HepG2 (cell line): ENCODE results near the gene CABP2. TPM values are rescaled to one million over a fixed set of nuclear protein-coding genes. Genes with fewer than 3 reads are reported as not detected.

Experiments
- ATAC-seq: fragments of 200-7000 bp; cut with Tn5 transposase; 3 replicates; pipeline ENCODE4 v1.9.1; 2020; ENCODE audit warnings: mild to moderate bottlenecking, moderate library complexity
- BruUV-seq: library from RNA; stranded (reverse); fragments of 400-500 nt; replicated peaks from 2 replicates; lab custom pipeline; 2021; lab: Mats Ljungman, UMichigan
- CTCF ChIA-PET: fragments of 300-600 bp; formaldehyde crosslinking; extraction: SDS; loops from one replicate; lab custom pipeline; 2021; ENCODE audit warnings: low total read pairs, inconsistent platforms, low intra/inter-chr PET ratio; lab: Yijun Ruan, JAX
- POLR2A ChIA-PET: fragments of 350-600 bp; sonication (Branson Sonifier 250); formaldehyde crosslinking; loops from one replicate; lab custom pipeline; 2020; ENCODE audit warnings: antibody characterized with exemption, inconsistent platforms; lab: Yijun Ruan, JAX
- DNase-seq: peaks from one replicate; pipeline ENCODE4 v3.0.0-alpha.2; 2015; ENCODE audit warnings: low spot score
- FAIRE-seq: peaks from 3 replicates; lab custom pipeline; 2011; peaks lifted over from hg19 to GRCh38; lab: Jason Lieb, UNC
- H2AFZ ChIP-seq: one replicate; pipeline ENCODE4 v1.6.1; 2011; ENCODE audit warnings: low read length, inconsistent platforms
- H3K27ac ChIP-seq: fragments of 300-600 bp; 3 replicates; pipeline ENCODE4 v1.8.0; 2011; ENCODE audit warnings: mixed run types, mild to moderate bottlenecking, mixed read lengths, low read length, inconsistent platforms; ENCODE audit not compliant: insufficient read depth; ENCODE audit errors: extremely low read length
- H3K27me3 ChIP-seq, 2 experiments: fragments of 200-600 bp in 1 of 2; 2 replicates in 1 of 2; 3 replicates in 1 of 2; pipeline versions ENCODE4 v1.6.0 to v1.8.0; 2011; ENCODE audit warnings: low read length in 2 of 2, mild to moderate bottlenecking in 2 of 2, moderate library complexity in 2 of 2, inconsistent platforms in 1 of 2; ENCODE audit not compliant: insufficient read depth in 2 of 2, control insufficient read depth in 1 of 2
- H3K36me3 ChIP-seq, 2 experiments: fragments of 200-600 bp in 1 of 2; replicated peaks in 1 of 2; 2 replicates in 1 of 2; 3 replicates in 1 of 2; pipeline versions ENCODE4 v1.5.1 to v1.8.0; 2011; ENCODE audit warnings: low read length in 2 of 2, inconsistent platforms in 1 of 2; ENCODE audit not compliant: insufficient read depth in 2 of 2, control insufficient read depth in 1 of 2
- H3K4me1 ChIP-seq: 2 replicates; pipeline ENCODE4 v1.5.1; 2012; ENCODE audit warnings: low read length, inconsistent platforms; ENCODE audit not compliant: insufficient read depth
- H3K4me2 ChIP-seq: 2 replicates; pipeline ENCODE4 v1.6.0; 2011; ENCODE audit warnings: low read depth, low read length, inconsistent platforms
- H3K4me3 ChIP-seq, 3 experiments: fragments of 200-600 bp in 1 of 3; sonication (generic), shearing (Covaris generic) in 1 of 3; replicated peaks in 1 of 3; 2 replicates each; pipeline ENCODE4 v1.5.1; 2011 to 2016; ENCODE audit warnings: low read length in 3 of 3, inconsistent platforms in 2 of 3, low read depth in 2 of 3, mild to moderate bottlenecking in 2 of 3, control low read depth in 1 of 3, mixed read lengths in 1 of 3; ENCODE audit not compliant: insufficient read depth in 1 of 3
- H3K79me2 ChIP-seq: one replicate; pipeline ENCODE4 v1.6.1; 2011; ENCODE audit warnings: low read length, inconsistent platforms; ENCODE audit not compliant: insufficient read depth
- H3K9ac ChIP-seq: 2 replicates; pipeline ENCODE4 v1.6.0; 2011; ENCODE audit warnings: mild to moderate bottlenecking, low read depth, low read length, inconsistent platforms; ENCODE audit not compliant: insufficient read depth
- H3K9me3 ChIP-seq: 2 replicates; pipeline ENCODE4 v1.5.1; 2012; ENCODE audit warnings: mild to moderate bottlenecking, low read length
- H4K20me1 ChIP-seq: 2 replicates; pipeline ENCODE4 v1.6.0; 2011; ENCODE audit warnings: inconsistent platforms, mild to moderate bottlenecking, low read length, moderate library complexity; ENCODE audit not compliant: insufficient read depth
- BCL6 ChIP-seq: IDR thresholded peaks from 2 replicates; pipeline ENCODE4 v1.6.1; 2016; ENCODE audit warnings: missing genetic modification reagents, missing compliant biosample characterization
- FOXA1 ChIP-seq, 2 experiments: fragments of 450-650 bp in 1 of 2; sonication (generic) in 1 of 2; formaldehyde crosslinking in 1 of 2; IDR thresholded peaks; 2 replicates each; pipeline versions ENCODE4 v1.4.0 to v1.6.1; 2016 to 2020; ENCODE audit warnings: missing genetic modification reagents in 1 of 2
- GFI1 ChIP-seq: sonication (generic); formaldehyde crosslinking; IDR thresholded peaks from 2 replicates; pipeline ENCODE4 v1.5.0; 2020; ENCODE audit warnings: missing genetic modification reagents, mild to moderate bottlenecking, borderline replicate concordance
- JUN ChIP-seq: sonication (generic); formaldehyde crosslinking; IDR thresholded peaks from 2 replicates; pipeline ENCODE4 v1.4.0; 2020; ENCODE audit warnings: mild to moderate bottlenecking, missing genetic modification reagents
- KLF6 ChIP-seq: IDR thresholded peaks from 2 replicates; pipeline ENCODE4 v1.8.0; 2016; ENCODE audit warnings: missing biosample characterization, missing genetic modification reagents
- NKX3-1 ChIP-seq: sonication (generic); formaldehyde crosslinking; IDR thresholded peaks from 2 replicates; pipeline ENCODE4 v1.5.0; 2020; ENCODE audit warnings: missing genetic modification reagents
- NR3C1 ChIP-seq: sonication (generic); formaldehyde crosslinking; IDR thresholded peaks from 2 replicates; pipeline ENCODE4 v1.4.0; 2020; ENCODE audit warnings: missing genetic modification reagents
- PHF5A ChIP-seq: IDR thresholded peaks from one replicate; pipeline ENCODE4 v1.6.1; 2018; ENCODE audit warnings: low read depth, missing genetic modification reagents; ENCODE audit not compliant: unreplicated experiment
- POGZ ChIP-seq: sonication (generic); formaldehyde crosslinking; IDR thresholded peaks from 2 replicates; pipeline ENCODE4 v1.4.0; 2020; ENCODE audit warnings: mild to moderate bottlenecking, missing genetic modification reagents
- PRPF4 ChIP-seq: fragments of 200-400 bp; formaldehyde crosslinking; IDR thresholded peaks from 2 replicates; pipeline ENCODE4 v1.6.1; 2016; ENCODE audit warnings: low read length, low read depth; ENCODE audit not compliant: poor library complexity, severe bottlenecking
- SATB2 ChIP-seq: sonication (generic); formaldehyde crosslinking; IDR thresholded peaks from 2 replicates; pipeline ENCODE4 v1.5.0; 2020; ENCODE audit warnings: missing genetic modification reagents
- ZFP1 ChIP-seq: IDR thresholded peaks from 2 replicates; pipeline ENCODE4 v1.6.1; 2016
- ZMYM3 ChIP-seq: sonication (generic); formaldehyde crosslinking; IDR thresholded peaks from 2 replicates; pipeline ENCODE4 v1.5.1; 2020; ENCODE audit warnings: mild to moderate bottlenecking, missing genetic modification reagents
- ZNF253 ChIP-seq: sonication (generic); formaldehyde crosslinking; IDR thresholded peaks from 2 replicates; pipeline ENCODE4 v1.8.0; 2022; ENCODE audit warnings: mild to moderate bottlenecking, missing genetic modification reagents, borderline replicate concordance
- ZNF282 ChIP-seq: fragments of 450-650 bp; IDR thresholded peaks from 2 replicates; pipeline ENCODE4 v1.6.1; 2018; ENCODE audit not compliant: partially characterized antibody
- ZNF3 ChIP-seq: IDR thresholded peaks from 2 replicates; pipeline ENCODE4 v1.7.0; 2017; ENCODE audit warnings: inconsistent platforms
- ZNF343 ChIP-seq: sonication (generic); formaldehyde crosslinking; IDR thresholded peaks from 2 replicates; pipeline ENCODE4 v1.4.0; 2020; ENCODE audit warnings: mild to moderate bottlenecking, missing genetic modification reagents
- ZNF777 ChIP-seq: sonication (generic); formaldehyde crosslinking; IDR thresholded peaks from 2 replicates; pipeline ENCODE4 v1.4.0; 2020; ENCODE audit warnings: missing genetic modification reagents
- ZSCAN25 ChIP-seq: sonication (generic); formaldehyde crosslinking; IDR thresholded peaks from 2 replicates; pipeline ENCODE4 v1.8.0; 2022; ENCODE audit warnings: mild to moderate bottlenecking, missing genetic modification reagents
- WGBS: methylation state at CpG from one replicate; pipeline ENCODE4 v1.1.6; 2017; ENCODE audit warnings: low lambda C conversion rate; 5-methylcytosine and 5-hydroxymethylcytosine counted together
- in situ Hi-C: cut with HindIII; loops from 2 replicates; pipeline ENCODE4 v1.10.0; 2017; ENCODE audit warnings: low pct_unique_long_range_greater_than_20kb; ENCODE audit not compliant: extremely low pct_ligation_motif_present
- intact Hi-C: fragments of 100-400 bp; cut with micrococcal nuclease; formaldehyde crosslinking; loops from one replicate; pipeline ENCODE4 v1.10.0; 2022; ENCODE audit not compliant: unreplicated experiment
- polyA plus RNA-seq, 8 experiments: library from polyadenylated mRNA; depleted of rRNA in 3 of 8; stranded (reverse) in 7 of 8; unstranded in 1 of 8; fragments of >200 nt; fragmentation: Illumina TruSeq in 4 of 8; extraction: Trizol in 4 of 8; gene quantifications; 2 replicates each; pipeline versions ENCODE4 v1.2.1 to v1.2.3, GENCODE V29; 2011 to 2016; ENCODE audit warnings: low read depth in 4 of 8, missing spikeins in 1 of 8, mixed read lengths in 1 of 8; ENCODE audit not compliant: insufficient read depth in 1 of 8
- total RNA-seq, 5 experiments: library from RNA; depleted of rRNA; stranded (reverse); fragments of >200 nt; fragmentation: Illumina TruSeq; extraction: Trizol; gene quantifications; 2 replicates each; pipeline ENCODE4 v1.2.3, GENCODE V29; 2016; ENCODE audit warnings: low read depth in 1 of 5
- TF ChIP-seq, protein P1 (sequence below): sonication (generic); formaldehyde crosslinking; IDR thresholded peaks from 2 replicates; pipeline ENCODE4 v1.5.0; 2020; ENCODE audit warnings: missing genetic modification reagents
- TF ChIP-seq, protein P2 (sequence below): sonication (generic); formaldehyde crosslinking; IDR thresholded peaks from 2 replicates; pipeline ENCODE4 v1.4.0; 2020; ENCODE audit warnings: missing genetic modification reagents, mild to moderate bottlenecking, borderline replicate concordance

Gene CABP2
- total and polyA plus RNA-seq, 2 of the 13 experiments (the other 11 are each of a cell fraction or from before 2014, with no cell fraction given) = not detected

DNA sequence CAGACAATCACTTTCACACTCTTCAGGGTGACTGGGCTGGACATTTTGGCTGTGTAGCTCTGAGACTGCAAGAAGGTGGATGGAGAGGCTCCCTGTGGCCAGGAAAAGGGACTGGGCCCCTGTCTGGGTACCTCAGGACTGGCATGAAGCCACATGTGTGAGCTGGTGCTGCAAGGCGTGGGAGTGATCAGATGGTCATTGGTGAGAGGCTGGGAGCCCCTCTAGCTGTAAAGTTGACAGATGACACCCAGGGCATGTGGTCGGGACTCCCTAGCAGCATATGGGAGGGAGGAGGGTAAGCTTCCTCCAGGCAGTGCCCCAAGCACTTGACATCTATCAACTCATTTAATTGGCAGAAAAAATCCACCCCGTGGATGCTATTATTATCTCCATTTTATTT, 18.9 kb upstream of the CABP2 start:
- Histone ChIP-seq H3K27ac (no peak overlapping the region), H3K9ac (no peak overlapping the region), H3K4me3 (no peak overlapping the region), H4K20me1 (no peaks in the 10 kb centered on the region), H3K9me3 (no peaks in the 10 kb centered on the region), H2AFZ (no peak overlapping the region), H3K36me3 (no peaks in the 10 kb centered on the region), H3K4me1 (peaks cover 47% of the 10 kb centered on the region), H3K27me3 (no peaks in the 10 kb centered on the region), H3K79me2 (no peaks in the 10 kb centered on the region), H3K4me2 (no peak overlapping the region)
- DNase-seq (no peak), ATAC-seq (no peak), FAIRE-seq (no peak)
- no peak for TF ChIP-seq ZNF777 (CRISPR knock-in tag)
- TF ChIP-seq, protein P1, sequence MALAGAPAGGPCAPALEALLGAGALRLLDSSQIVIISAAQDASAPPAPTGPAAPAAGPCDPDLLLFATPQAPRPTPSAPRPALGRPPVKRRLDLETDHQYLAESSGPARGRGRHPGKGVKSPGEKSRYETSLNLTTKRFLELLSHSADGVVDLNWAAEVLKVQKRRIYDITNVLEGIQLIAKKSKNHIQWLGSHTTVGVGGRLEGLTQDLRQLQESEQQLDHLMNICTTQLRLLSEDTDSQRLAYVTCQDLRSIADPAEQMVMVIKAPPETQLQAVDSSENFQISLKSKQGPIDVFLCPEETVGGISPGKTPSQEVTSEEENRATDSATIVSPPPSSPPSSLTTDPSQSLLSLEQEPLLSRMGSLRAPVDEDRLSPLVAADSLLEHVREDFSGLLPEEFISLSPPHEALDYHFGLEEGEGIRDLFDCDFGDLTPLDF (CRISPR knock-in tag) = no peak
- TF ChIP-seq NR3C1 (CRISPR knock-in tag) = no peak
- TF ChIP-seq SATB2 (CRISPR knock-in tag) = no peak
- no peak for TF ChIP-seq ZMYM3 (CRISPR knock-in tag)
- TF ChIP-seq, protein P2, sequence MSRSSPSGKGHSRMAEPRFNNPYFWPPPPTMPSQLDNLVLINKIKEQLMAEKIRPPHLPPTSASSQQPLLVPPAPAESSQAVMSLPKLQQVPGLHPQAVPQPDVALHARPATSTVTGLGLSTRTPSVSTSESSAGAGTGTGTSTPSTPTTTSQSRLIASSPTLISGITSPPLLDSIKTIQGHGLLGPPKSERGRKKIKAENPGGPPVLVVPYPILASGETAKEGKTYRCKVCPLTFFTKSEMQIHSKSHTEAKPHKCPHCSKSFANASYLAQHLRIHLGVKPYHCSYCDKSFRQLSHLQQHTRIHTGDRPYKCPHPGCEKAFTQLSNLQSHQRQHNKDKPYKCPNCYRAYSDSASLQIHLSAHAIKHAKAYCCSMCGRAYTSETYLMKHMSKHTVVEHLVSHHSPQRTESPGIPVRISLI = no peak
- WGBS = 29% methylated on average over 2 of the region's 3 CpGs
- in situ Hi-C loops = no loop called here
- ChIA-PET POLR2A (no interaction called here), CTCF (no interaction called here)
- intact Hi-C loops = no loop called here
- BruUV-seq = no TSS peak

DNA sequence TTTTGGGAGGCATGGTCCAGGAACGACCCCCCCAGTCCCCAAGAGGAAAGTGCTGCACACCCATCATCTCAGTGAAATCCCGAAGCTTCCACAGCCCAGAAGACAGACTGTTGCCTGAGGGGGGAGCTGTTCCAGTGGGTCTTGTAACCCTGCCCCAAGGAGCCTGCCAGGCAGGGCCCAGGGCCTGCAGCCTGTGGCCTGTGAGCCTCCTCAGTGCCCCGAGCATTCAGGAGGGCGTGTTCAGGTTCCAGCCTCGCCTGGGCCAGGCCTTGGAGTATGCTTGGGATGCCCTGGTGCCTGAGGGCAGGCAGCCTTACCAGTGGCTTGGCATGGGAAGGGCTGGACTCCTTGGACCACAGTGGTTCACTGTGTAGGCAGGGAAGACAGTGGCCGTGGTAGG, 18.0 kb upstream of the CABP2 start:
- H4K20me1 ChIP-seq = no peaks in the 10 kb centered on the region
- H3K4me2 ChIP-seq = no peak overlapping the region
- in situ Hi-C loops (no loop called here), intact Hi-C loops (no loop called here)
- H3K27ac ChIP-seq = no peak overlapping the region
- POLR2A ChIA-PET = no interaction called here
- H3K9me3 ChIP-seq = no peaks in the 10 kb centered on the region
- peak; percentile 25; the same call in 1 of the 3 replicates for ATAC-seq
- H3K36me3 ChIP-seq = no peaks in the 10 kb centered on the region
- H3K4me1 ChIP-seq = peaks cover 41% of the 10 kb centered on the region
- no peak overlapping the region for H2AFZ ChIP-seq
- H3K9ac ChIP-seq = no peak overlapping the region
- FAIRE-seq = no peak
- no peak for DNase-seq
- H3K4me3 ChIP-seq = no peak overlapping the region
- H3K79me2 ChIP-seq = no peaks in the 10 kb centered on the region
- no CpG with 5 or more reads among the region's 6 CpGs for WGBS
- H3K27me3 ChIP-seq = no peaks in the 10 kb centered on the region
- CTCF ChIA-PET = no interaction called here
- BruUV-seq = no TSS peak
- TF ChIP-seq ZNF343 (CRISPR knock-in tag) (no peak), POGZ (no peak), ZNF777 (CRISPR knock-in tag) (no peak), ZSCAN25 (no peak), NKX3-1 (CRISPR knock-in tag) (no peak), ZNF282 (no peak), JUN (CRISPR knock-in tag) (no peak), PRPF4 (no peak), GFI1 (no peak), FOXA1 (IDR thresholded peaks at IDR 0.05) (no peak), FOXA1 (CRISPR knock-in tag; IDR thresholded peaks at IDR 0.05) (no peak), ZFP1 (CRISPR knock-in tag) (no peak), BCL6 (CRISPR knock-in tag) (no peak), KLF6 (CRISPR knock-in tag) (no peak), ZNF253 (CRISPR knock-in tag) (no peak), PHF5A (CRISPR knock-in tag) (no peak), ZNF3 (CRISPR knock-in tag) (no peak)
